Caco-2 (cell line): ENCODE data around the gene MAP3K21. TPM values are rescaled to one million over a fixed set of nuclear protein-coding genes. Genes with fewer than 3 reads are reported as not detected.

ENCODE experiments used
- BruUV-seq: library from RNA; stranded (reverse); fragments of 400-500 nt; replicated peaks from 2 replicates; lab custom pipeline; 2021; lab: Mats Ljungman, UMichigan
- CTCF ChIA-PET: fragments of 300-600 bp; sonication (Branson Sonifier 250); formaldehyde crosslinking; loops from one replicate; lab custom pipeline; 2022; ENCODE audit warnings: antibody characterized with exemption; lab: Charles Lee
- POLR2A ChIA-PET: fragments of 300-600 bp; sonication (Branson Sonifier 250); formaldehyde crosslinking; loops from one replicate; lab custom pipeline; 2022; ENCODE audit warnings: antibody characterized with exemption; lab: Charles Lee
- DNase-seq, 2 experiments: peaks; one replicate each; pipeline versions ENCODE4 v3.0.0 to v3.0.0-alpha.2; 2020 to 2022
- H3K27me3 ChIP-seq: replicated peaks from 2 replicates; pipeline ENCODE4 v1.6.0; 2011; ENCODE audit warnings: low read length; ENCODE audit not compliant: control insufficient read depth, insufficient read depth
- H3K36me3 ChIP-seq: 2 replicates; pipeline ENCODE4 v1.5.1; 2011; ENCODE audit warnings: low read length; ENCODE audit not compliant: control insufficient read depth, insufficient read depth
- H3K4me1 ChIP-seq: fragments of 250-450 bp; sonication (Bioruptor Pico); 2 replicates; pipeline ENCODE4 v1.5.1; 2020; ENCODE audit warnings: mild to moderate bottlenecking
- H3K4me3 ChIP-seq: 2 replicates; pipeline ENCODE4 v1.5.1; 2011; ENCODE audit warnings: low read depth, mild to moderate bottlenecking, control low read depth, low read length
- H3K9me3 ChIP-seq: fragments of 250-450 bp; sonication (Bioruptor Pico); 2 replicates; pipeline ENCODE4 v1.5.1; 2020; ENCODE audit warnings: mild to moderate bottlenecking, moderate library complexity
- H3K27ac Mint-ChIP-seq: one replicate; pipeline ENCODE4 v1.8.0; 2022; ENCODE audit warnings: mixed read lengths; ENCODE audit not compliant: unreplicated experiment
- H3K27me3 Mint-ChIP-seq: one replicate; pipeline ENCODE4 v1.8.0; 2022; ENCODE audit warnings: mixed read lengths; ENCODE audit not compliant: insufficient read depth, unreplicated experiment
- H3K36me3 Mint-ChIP-seq: one replicate; pipeline ENCODE4 v1.8.0; 2022; ENCODE audit warnings: mild to moderate bottlenecking, mixed read lengths; ENCODE audit not compliant: insufficient read depth, unreplicated experiment
- H3K4me1 Mint-ChIP-seq: one replicate; pipeline ENCODE4 v1.8.0; 2022; ENCODE audit warnings: low read depth, mixed read lengths; ENCODE audit not compliant: unreplicated experiment
- H3K4me3 Mint-ChIP-seq: one replicate; pipeline ENCODE4 v1.8.0; 2022; ENCODE audit warnings: mild to moderate bottlenecking, moderate library complexity, mixed read lengths; ENCODE audit not compliant: unreplicated experiment
- H3K9me3 Mint-ChIP-seq: one replicate; pipeline ENCODE4 v1.8.0; 2022; ENCODE audit warnings: mixed read lengths; ENCODE audit not compliant: unreplicated experiment
- intact Hi-C: fragments of 100-400 bp; cut with micrococcal nuclease; formaldehyde crosslinking; loops from one replicate; pipeline ENCODE4 v1.10.0; 2022; ENCODE audit not compliant: unreplicated experiment
- total RNA-seq: library from RNA; stranded (reverse); gene quantifications from 2 replicates; pipeline ENCODE4 v1.2.3, GENCODE V29; 2022
- TF ChIP-seq, protein P1 (sequence below), 2 experiments: fragments of 200-600 bp in 1 of 2; IDR thresholded peaks; 1 replicate in 1 of 2; 2 replicates in 1 of 2; pipeline versions ENCODE4 v1.5.1 to v1.8.0; 2011 to 2022; ENCODE audit warnings: antibody characterized with exemption in 1 of 2, control low read depth in 1 of 2, inconsistent platforms in 1 of 2, low read depth in 1 of 2, low read length in 1 of 2, mild to moderate bottlenecking in 1 of 2, moderate library complexity in 1 of 2; ENCODE audit not compliant: insufficient read depth in 1 of 2, severe bottlenecking in 1 of 2, unreplicated experiment in 1 of 2

The MAP3K21 gene
- total RNA-seq, 1 experiment from 2014 or later: 10.4 TPM

- ChIA-PET POLR2A (no interaction called here), CTCF (no interaction called here)
- Mint-ChIP-seq H3K4me1 (peaks cover 9% of the 10 kb centered on the region), H3K9me3 (no peaks in the 10 kb centered on the region), H3K36me3 (no peaks in the 10 kb centered on the region), H3K27me3 (no peaks in the 10 kb centered on the region), H3K4me3 (no peak overlapping the region), H3K27ac (no peak overlapping the region)
- intact Hi-C loops: loop anchor here (10.0 kb wide), 2 partner anchors 94 to 124 kb away; no protein-coding TSS in a partner anchor
- 0 out of 2 replicates have a peak, but pooled peaks cover 4% of the 10 kb centered on the region for H3K9me3 ChIP-seq
- TF ChIP-seq, protein P1, sequence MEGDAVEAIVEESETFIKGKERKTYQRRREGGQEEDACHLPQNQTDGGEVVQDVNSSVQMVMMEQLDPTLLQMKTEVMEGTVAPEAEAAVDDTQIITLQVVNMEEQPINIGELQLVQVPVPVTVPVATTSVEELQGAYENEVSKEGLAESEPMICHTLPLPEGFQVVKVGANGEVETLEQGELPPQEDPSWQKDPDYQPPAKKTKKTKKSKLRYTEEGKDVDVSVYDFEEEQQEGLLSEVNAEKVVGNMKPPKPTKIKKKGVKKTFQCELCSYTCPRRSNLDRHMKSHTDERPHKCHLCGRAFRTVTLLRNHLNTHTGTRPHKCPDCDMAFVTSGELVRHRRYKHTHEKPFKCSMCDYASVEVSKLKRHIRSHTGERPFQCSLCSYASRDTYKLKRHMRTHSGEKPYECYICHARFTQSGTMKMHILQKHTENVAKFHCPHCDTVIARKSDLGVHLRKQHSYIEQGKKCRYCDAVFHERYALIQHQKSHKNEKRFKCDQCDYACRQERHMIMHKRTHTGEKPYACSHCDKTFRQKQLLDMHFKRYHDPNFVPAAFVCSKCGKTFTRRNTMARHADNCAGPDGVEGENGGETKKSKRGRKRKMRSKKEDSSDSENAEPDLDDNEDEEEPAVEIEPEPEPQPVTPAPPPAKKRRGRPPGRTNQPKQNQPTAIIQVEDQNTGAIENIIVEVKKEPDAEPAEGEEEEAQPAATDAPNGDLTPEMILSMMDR (IDR thresholded peaks at IDR 0.05; ENCODE audit: insufficient read depth in 1 of 2, low read depth in 1 of 2, low read length in 1 of 2, severe bottlenecking in 1 of 2, unreplicated experiment in 1 of 2): no peak
- H3K4me3 ChIP-seq: no peak overlapping the region
- BruUV-seq: no TSS peak
- H3K36me3 ChIP-seq: no peaks in the 10 kb centered on the region
- H3K27me3 ChIP-seq: no peaks in the 10 kb centered on the region; the same call in 1 of the 2 replicates
- H3K4me1 ChIP-seq: no peaks in the 10 kb centered on the region
- no peak for DNase-seq
These were observed 27.2 kb upstream of the MAP3K21 start for GRCh38 chr1:233300326-233300725.

DNA sequence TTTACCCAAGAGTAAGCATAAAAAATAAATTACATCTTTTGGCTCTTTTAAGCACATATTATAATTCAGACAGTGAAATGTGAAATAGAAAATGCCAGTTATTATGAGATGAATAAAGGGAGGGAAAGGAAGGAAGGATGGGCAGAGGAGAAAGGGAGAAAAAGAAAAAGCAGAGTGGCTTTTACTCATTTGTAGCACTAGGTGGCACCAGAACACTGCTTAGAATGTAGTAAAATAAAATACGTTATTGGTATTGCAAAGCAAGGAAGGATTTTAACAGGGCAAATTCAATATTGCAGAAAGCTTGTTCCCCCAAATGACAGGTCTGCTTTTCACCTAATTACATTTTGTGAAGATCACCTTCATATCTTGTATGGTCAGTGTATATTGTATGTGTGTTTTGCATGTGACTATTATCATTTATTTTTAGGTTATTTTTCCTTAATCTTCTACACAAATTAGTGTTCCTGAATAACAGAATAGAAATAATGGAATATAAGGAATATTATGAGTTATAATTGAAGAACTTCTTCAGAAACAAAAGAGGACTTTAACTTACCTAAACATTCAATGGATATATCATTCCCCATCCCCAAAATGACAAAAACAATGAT, 22.9 kb upstream of the MAP3K21 start:
- intact Hi-C loops: loop anchor here (1.0 to 10.0 kb wide), 6 partner anchors 23 to 762 kb away; partner anchors contain the start of gene MAP3K21
- Histone ChIP-seq H3K9me3 (0 out of 2 replicates have a peak, but pooled peaks cover 4% of the 10 kb centered on the region), H3K27me3 (no peaks in the 10 kb centered on the region; the same call in 1 of the 2 replicates), H3K4me1 (no peaks in the 10 kb centered on the region), H3K36me3 (no peaks in the 10 kb centered on the region), H3K4me3 (no peak overlapping the region)
- Mint-ChIP-seq H3K4me3 (no peak overlapping the region), H3K9me3 (no peaks in the 10 kb centered on the region), H3K27ac (no peak overlapping the region), H3K36me3 (no peaks in the 10 kb centered on the region), H3K4me1 (no peaks in the 10 kb centered on the region), H3K27me3 (no peaks in the 10 kb centered on the region)
- POLR2A ChIA-PET: no interaction called here
- TF ChIP-seq, protein P1 (IDR thresholded peaks at IDR 0.05; ENCODE audit: insufficient read depth in 1 of 2, low read depth in 1 of 2, low read length in 1 of 2, severe bottlenecking in 1 of 2, unreplicated experiment in 1 of 2): peak; percentile 71 to 75
- BruUV-seq: no TSS peak
- peak in 1 of 2 experiments; percentile 18 for DNase-seq
- CTCF ChIA-PET: interaction anchor here (0.7 kb wide), 1 partner anchor 388 kb away, joined by 5 read pairs; no protein-coding TSS in a partner anchor

- no peaks in the 10 kb centered on the region for H3K4me1 ChIP-seq
- Mint-ChIP-seq H3K27ac (no peak overlapping the region), H3K9me3 (no peaks in the 10 kb centered on the region), H3K27me3 (peaks cover 10% of the 10 kb centered on the region), H3K4me1 (no peaks in the 10 kb centered on the region), H3K4me3 (no peak overlapping the region), H3K36me3 (no peaks in the 10 kb centered on the region)
- no peak for DNase-seq
- TF ChIP-seq, protein P1 (IDR thresholded peaks at IDR 0.05; ENCODE audit: insufficient read depth in 1 of 2, low read depth in 1 of 2, low read length in 1 of 2, severe bottlenecking in 1 of 2, unreplicated experiment in 1 of 2): no peak
- H3K36me3 ChIP-seq: no peaks in the 10 kb centered on the region
- intact Hi-C loops: no loop called here
- H3K9me3 ChIP-seq: no peaks in the 10 kb centered on the region
- ChIA-PET CTCF (no interaction called here), POLR2A (no interaction called here)
- BruUV-seq: no TSS peak
- no peaks in the 10 kb centered on the region for H3K27me3 ChIP-seq
- no peak overlapping the region for H3K4me3 ChIP-seq
These were observed 13.9 kb upstream of the MAP3K21 start for GRCh38 chr1:233313434-233314155.
